SJCRH30 (cell line): ENCODE measurements around the gene KDM4B. TPM values are rescaled to one million over a fixed set of nuclear protein-coding genes. Genes with fewer than 3 reads are reported as not detected.

Experiments
- DNase-seq, 2 experiments: peaks; one replicate each; pipeline ENCODE4 v3.0.0-alpha.2; 2015 to 2020
- H3K27ac ChIP-seq: fragments of 250-450 bp; sonication (Bioruptor Pico); 2 replicates; pipeline ENCODE4 v1.5.1; 2020; ENCODE audit warnings: mild to moderate bottlenecking, moderate library complexity
- H3K27me3 ChIP-seq: fragments of 250-450 bp; sonication (Bioruptor Pico); 2 replicates; pipeline ENCODE4 v1.5.1; 2020; ENCODE audit warnings: mild to moderate bottlenecking, moderate library complexity
- H3K36me3 ChIP-seq: fragments of 250-450 bp; sonication (Bioruptor Pico); 2 replicates; pipeline ENCODE4 v1.5.1; 2020; ENCODE audit warnings: mild to moderate bottlenecking, moderate library complexity
- H3K4me1 ChIP-seq: fragments of 250-450 bp; sonication (Bioruptor Pico); 2 replicates; pipeline ENCODE4 v1.5.1; 2020; ENCODE audit warnings: mild to moderate bottlenecking, moderate library complexity
- H3K4me3 ChIP-seq: fragments of 250-450 bp; sonication (Bioruptor Pico); 2 replicates; pipeline ENCODE4 v1.5.1; 2020; ENCODE audit warnings: mild to moderate bottlenecking, moderate library complexity
- H3K9me3 ChIP-seq: fragments of 250-450 bp; sonication (Bioruptor Pico); replicated peaks from 2 replicates; pipeline ENCODE4 v1.5.1; 2020; ENCODE audit warnings: mild to moderate bottlenecking, moderate library complexity
- total RNA-seq: library from RNA; depleted of rRNA; stranded (reverse); fragments of >200 nt; shearing (Covaris generic); gene quantifications from 2 replicates; pipeline ENCODE4 v1.2.3, GENCODE V29; 2014

Gene KDM4B
- total RNA-seq, 1 experiment from 2014 or later = 16.2 TPM

- peak overlapping the region; percentile 30 for H3K27ac ChIP-seq
- peaks cover 15% of the 10 kb centered on the region; the same call in 1 of the 2 replicates for H3K36me3 ChIP-seq
- H3K4me1 ChIP-seq = peaks cover 21% of the 10 kb centered on the region
- peak; percentile 68 to 78 for DNase-seq
- 0 out of 2 replicates have a peak overlapping the region, but pooled peaks have one; percentile 2 for H3K4me3 ChIP-seq
- no peaks in the 10 kb centered on the region for H3K9me3 ChIP-seq
- no peaks in the 10 kb centered on the region for H3K27me3 ChIP-seq
Observed at GRCh38 chr19:5036698-5037563, 68.0 kb downstream of the KDM4B start.

DNA sequence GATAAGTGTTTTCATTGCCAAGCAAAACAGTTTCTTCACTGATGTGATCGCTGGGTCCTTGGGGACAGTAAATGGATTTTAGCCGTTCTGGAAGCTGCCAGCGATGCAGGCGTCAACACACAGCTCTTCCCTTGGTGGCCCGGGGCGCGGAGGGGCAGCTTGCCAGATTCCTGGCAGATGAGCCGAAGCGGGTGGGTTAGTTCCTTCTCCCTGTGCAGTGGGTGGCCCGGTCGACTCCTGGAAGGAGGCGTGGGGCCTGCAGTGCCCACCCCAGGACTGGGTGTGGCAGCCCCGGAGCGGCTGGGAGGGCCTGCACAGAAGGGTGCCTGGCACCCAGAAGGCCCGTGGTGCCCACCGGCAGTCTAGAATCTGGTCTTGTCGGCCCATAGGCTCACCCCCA lies 69.0 kb downstream of the KDM4B start:
- H3K4me1 ChIP-seq = peaks cover 21% of the 10 kb centered on the region
- peaks cover 15% of the 10 kb centered on the region; the same call in 1 of the 2 replicates for H3K36me3 ChIP-seq
- H3K9me3 ChIP-seq = no peaks in the 10 kb centered on the region
- H3K4me3 ChIP-seq = no peak overlapping the region
- no peak overlapping the region for H3K27ac ChIP-seq
- no peaks in the 10 kb centered on the region for H3K27me3 ChIP-seq
- no peak for DNase-seq

DNA sequence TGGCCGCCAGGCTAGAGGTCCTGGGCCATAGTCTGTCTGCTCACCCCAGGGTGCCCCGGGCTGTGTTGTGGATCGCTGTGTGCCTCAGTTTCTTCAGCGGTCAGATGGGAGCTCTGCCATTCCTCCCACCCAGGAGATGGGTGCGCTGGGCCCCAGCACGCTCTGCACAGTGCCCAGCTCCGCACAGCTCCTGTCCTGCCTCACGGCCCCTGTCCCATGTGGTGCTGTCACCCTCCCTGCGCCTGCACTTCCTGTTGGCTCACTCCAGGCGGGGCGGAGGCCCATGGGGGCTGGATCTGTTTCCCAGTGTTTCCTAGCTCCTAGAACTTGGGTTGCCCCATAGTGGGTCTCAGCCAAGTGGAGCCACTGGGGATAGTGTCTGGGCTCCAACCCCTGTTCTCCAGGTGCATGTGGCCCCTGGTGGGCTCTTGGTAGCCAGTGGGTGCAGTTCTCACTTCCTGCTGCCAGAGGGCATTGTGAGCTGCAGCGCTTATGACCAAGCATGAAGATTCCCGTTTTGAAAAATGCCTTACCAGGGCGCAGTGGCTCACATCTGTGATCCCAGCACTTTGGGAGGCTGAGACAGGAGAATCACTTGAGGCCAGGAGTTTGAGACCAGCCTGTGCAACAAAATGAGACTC lies 69.8 kb downstream of the KDM4B start:
- H3K4me1 ChIP-seq = peaks cover 21% of the 10 kb centered on the region
- peaks cover 15% of the 10 kb centered on the region; the same call in 1 of the 2 replicates for H3K36me3 ChIP-seq
- no peak for DNase-seq
- H3K4me3 ChIP-seq = no peak overlapping the region
- no peak overlapping the region for H3K27ac ChIP-seq
- H3K27me3 ChIP-seq = no peaks in the 10 kb centered on the region
- H3K9me3 ChIP-seq = no peaks in the 10 kb centered on the region

GRCh38 chr19:5039642-5040543 lies 71.0 kb downstream of the KDM4B start:
- H3K4me1 ChIP-seq = peaks cover 21% of the 10 kb centered on the region
- H3K27ac ChIP-seq = no peak overlapping the region
- H3K36me3 ChIP-seq = peaks cover 15% of the 10 kb centered on the region; the same call in 1 of the 2 replicates
- H3K9me3 ChIP-seq = no peaks in the 10 kb centered on the region
- no peak overlapping the region for H3K4me3 ChIP-seq
- no peaks in the 10 kb centered on the region for H3K27me3 ChIP-seq
- DNase-seq = no peak

- H3K4me1 ChIP-seq = peaks cover 21% of the 10 kb centered on the region
- peaks cover 15% of the 10 kb centered on the region; the same call in 1 of the 2 replicates for H3K36me3 ChIP-seq
- no peak for DNase-seq
Observed at GRCh38 chr19:5040544-5041167, 71.7 kb downstream of the KDM4B start.

GRCh38 chr19:5041168-5041912 lies 72.4 kb downstream of the KDM4B start:
- no peaks in the 10 kb centered on the region for H3K9me3 ChIP-seq
- H3K36me3 ChIP-seq = peaks cover 15% of the 10 kb centered on the region; the same call in 1 of the 2 replicates
- H3K27me3 ChIP-seq = no peaks in the 10 kb centered on the region
- H3K27ac ChIP-seq = no peak overlapping the region
- H3K4me3 ChIP-seq = no peak overlapping the region
- H3K4me1 ChIP-seq = peaks cover 21% of the 10 kb centered on the region
- DNase-seq = no peak

More at GRCh38 chr19:5040544-5041167, 71.7 kb downstream of the KDM4B start:
- H3K4me3 ChIP-seq = no peak overlapping the region
- H3K27me3 ChIP-seq = no peaks in the 10 kb centered on the region
- H3K27ac ChIP-seq = no peak overlapping the region
- H3K9me3 ChIP-seq = no peaks in the 10 kb centered on the region

DNA sequence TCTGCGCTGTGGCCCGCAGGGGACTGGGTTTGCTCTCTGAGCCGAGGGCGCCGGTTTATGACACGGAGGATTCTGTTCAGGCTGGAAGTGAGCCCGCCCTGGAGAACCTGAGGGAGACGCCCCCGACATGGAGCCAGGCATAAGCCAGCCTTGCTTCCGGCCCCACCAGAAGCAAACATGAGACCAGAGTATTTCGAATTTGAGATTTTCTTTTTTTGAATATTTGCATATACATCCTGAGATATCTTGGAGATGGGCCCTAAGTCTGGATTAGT lies 72.9 kb downstream of the KDM4B start:
- Histone ChIP-seq H3K9me3 (no peaks in the 10 kb centered on the region), H3K27me3 (no peaks in the 10 kb centered on the region), H3K4me3 (no peak overlapping the region), H3K27ac (no peak overlapping the region), H3K36me3 (peaks cover 15% of the 10 kb centered on the region; the same call in 1 of the 2 replicates), H3K4me1 (peaks cover 21% of the 10 kb centered on the region)
- DNase-seq = no peak

DNA sequence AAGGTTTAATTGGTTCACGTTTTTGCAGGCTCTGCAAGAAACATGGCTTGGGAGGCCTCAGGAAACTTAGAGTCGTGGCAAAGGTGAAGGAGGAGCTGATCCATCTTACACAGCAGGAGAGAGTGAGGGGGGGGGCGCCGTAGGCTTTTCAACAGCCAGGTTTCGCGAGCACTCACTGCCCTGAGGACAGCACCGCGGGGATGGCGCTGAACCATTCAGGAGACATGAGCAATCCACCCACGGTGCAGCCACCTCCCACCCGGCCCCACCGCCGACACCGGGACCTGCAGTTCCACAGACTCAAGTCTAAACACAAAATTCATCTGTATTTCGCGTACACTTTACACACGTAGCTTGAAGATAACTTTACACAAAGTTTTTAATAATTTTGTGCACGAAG lies 73.6 kb downstream of the KDM4B start:
- Histone ChIP-seq H3K9me3 (no peaks in the 10 kb centered on the region), H3K27me3 (no peaks in the 10 kb centered on the region)
- no peak for DNase-seq

GRCh38 chr19:5045029-5045428 lies 76.1 kb downstream of the KDM4B start:
- Histone ChIP-seq H3K27ac (no peak overlapping the region), H3K4me1 (peaks cover 12% of the 10 kb centered on the region; the same call in 1 of the 2 replicates), H3K27me3 (no peaks in the 10 kb centered on the region), H3K9me3 (no peaks in the 10 kb centered on the region), H3K36me3 (peaks cover 9% of the 10 kb centered on the region; the same call in 1 of the 2 replicates), H3K4me3 (no peak overlapping the region)
- no peak for DNase-seq

More for the DNA sequence above, 73.6 kb downstream of the KDM4B start:
- Histone ChIP-seq H3K36me3 (peaks cover 15% of the 10 kb centered on the region; the same call in 1 of the 2 replicates), H3K27ac (no peak overlapping the region), H3K4me1 (peaks cover 15% of the 10 kb centered on the region), H3K4me3 (no peak overlapping the region)

GRCh38 chr19:5045956-5046338 lies 77.0 kb downstream of the KDM4B start:
- Histone ChIP-seq H3K27me3 (no peaks in the 10 kb centered on the region), H3K36me3 (no peaks in the 10 kb centered on the region; the same call in 1 of the 2 replicates), H3K9me3 (no peaks in the 10 kb centered on the region), H3K4me1 (peaks cover 12% of the 10 kb centered on the region; the same call in 1 of the 2 replicates), H3K4me3 (no peak overlapping the region), H3K27ac (no peak overlapping the region)
- DNase-seq = no peak

GRCh38 chr19:5046339-5047039 lies 77.6 kb downstream of the KDM4B start:
- peaks cover 12% of the 10 kb centered on the region; the same call in 1 of the 2 replicates for H3K4me1 ChIP-seq
- no peaks in the 10 kb centered on the region for H3K9me3 ChIP-seq
- no peaks in the 10 kb centered on the region; the same call in 1 of the 2 replicates for H3K36me3 ChIP-seq
- no peak overlapping the region for H3K27ac ChIP-seq
- peak; percentile 28 to 47 for DNase-seq
- H3K27me3 ChIP-seq = no peaks in the 10 kb centered on the region
- no peak overlapping the region for H3K4me3 ChIP-seq

- no peaks in the 10 kb centered on the region; the same call in 1 of the 2 replicates for H3K36me3 ChIP-seq
- peaks cover 12% of the 10 kb centered on the region; the same call in 1 of the 2 replicates for H3K4me1 ChIP-seq
- no peak for DNase-seq
- no peaks in the 10 kb centered on the region for H3K27me3 ChIP-seq
- H3K27ac ChIP-seq = no peak overlapping the region
- H3K4me3 ChIP-seq = no peak overlapping the region
- no peaks in the 10 kb centered on the region for H3K9me3 ChIP-seq
Observed at GRCh38 chr19:5047251-5047935, 78.5 kb downstream of the KDM4B start.
